Keratinocyte (primary cell): ENCODE data around the gene MX1.

Experiments used
- CTCF ChIP-seq, 3 experiments: IDR thresholded peaks in 1 of 3; conservative IDR thresholded peaks in 1 of 3; optimal IDR thresholded peaks in 1 of 3; 2 replicates in 2 of 3; 3 replicates in 1 of 3; pipeline versions ENCODE3 to v1.5.1; 2011; ENCODE audit warnings: low read length in 3 of 3, mild to moderate bottlenecking in 3 of 3, moderate library complexity in 2 of 3, control low read depth in 1 of 3, inconsistent platforms in 1 of 3; ENCODE audit not compliant: insufficient read depth in 2 of 3; ENCODE audit errors: extremely low read depth in 1 of 3
- EZH2 ChIP-seq: IDR thresholded peaks from one replicate; pipeline ENCODE4 v1.6.1; 2012; ENCODE audit warnings: inconsistent platforms, mild to moderate bottlenecking, low read length, moderate library complexity

GRCh38 chr21:41377715-41378114, 48.3 kb upstream of the MX1 start:
- TF ChIP-seq CTCF (optimal IDR thresholded peaks at IDR 0.05 in 1 of 3, IDR thresholded peaks at IDR 0.05 in 1 of 3, conservative IDR thresholded peaks at IDR 0.05 in 1 of 3; ENCODE audit: extremely low read depth in 1 of 3, insufficient read depth in 2 of 3, low read length in 3 of 3) (no peak), EZH2 (no peak)
